ENCODE data around the gene SCYGR3. TPM values are rescaled to one million over a fixed set of nuclear protein-coding genes. Genes with fewer than 3 reads are reported as not detected.

SCYGR3 gene
- total RNA-seq, 4 donors from 2014 or later: not detected

GRCh38 chr2:227613272-227613660 is 1.4 kb downstream of the SCYGR3 start:
- no peak for DNase-seq
- no peak overlapping the region for H3K27ac ChIP-seq
- no peaks in the 10 kb centered on the region for H3K9me3 ChIP-seq
- H3K36me3 ChIP-seq: no peaks in the 10 kb centered on the region
- H3K27me3 ChIP-seq: no peaks in the 10 kb centered on the region
- no peaks in the 10 kb centered on the region for H3K4me1 ChIP-seq
- TF ChIP-seq POLR2A (IDR thresholded peaks at IDR 0.05) (no peak), CTCF (IDR thresholded peaks at IDR 0.05) (no peak)
- no peak overlapping the region for H3K4me3 ChIP-seq

- no peak overlapping the region for H3K4me3 ChIP-seq
- no peak overlapping the region for H3K27ac ChIP-seq
- no peaks in the 10 kb centered on the region for H3K36me3 ChIP-seq
- TF ChIP-seq CTCF (IDR thresholded peaks at IDR 0.05): no peak
- TF ChIP-seq POLR2A (IDR thresholded peaks at IDR 0.05): no peak
- H3K27me3 ChIP-seq: no peaks in the 10 kb centered on the region
- no peaks in the 10 kb centered on the region for H3K9me3 ChIP-seq
- DNase-seq: no peak
- no peaks in the 10 kb centered on the region for H3K4me1 ChIP-seq
These were observed 1.9 kb downstream of the SCYGR3 start for GRCh38 chr2:227612546-227613271.

- H3K9me3 ChIP-seq: no peaks in the 10 kb centered on the region
- no peaks in the 10 kb centered on the region for H3K36me3 ChIP-seq
- no peak for DNase-seq
- no peak for TF ChIP-seq CTCF (IDR thresholded peaks at IDR 0.05)
- no peak overlapping the region for H3K27ac ChIP-seq
- no peaks in the 10 kb centered on the region for H3K4me1 ChIP-seq
- no peak overlapping the region for H3K4me3 ChIP-seq
- no peaks in the 10 kb centered on the region for H3K27me3 ChIP-seq
These were observed 4.5 kb downstream of the SCYGR3 start for GRCh38 chr2:227610123-227610522.

GRCh38 chr2:227608561-227609338 is 5.9 kb downstream of the SCYGR3 start:
- H3K9me3 ChIP-seq: no peaks in the 10 kb centered on the region
- TF ChIP-seq CTCF (IDR thresholded peaks at IDR 0.05): no peak
- no peak for TF ChIP-seq POLR2A (IDR thresholded peaks at IDR 0.05)
- no peaks in the 10 kb centered on the region for H3K4me1 ChIP-seq
- no peak for DNase-seq
- no peak overlapping the region for H3K4me3 ChIP-seq
- H3K27me3 ChIP-seq: no peaks in the 10 kb centered on the region
- no peaks in the 10 kb centered on the region for H3K36me3 ChIP-seq
- no peak overlapping the region for H3K27ac ChIP-seq

- H3K4me1 ChIP-seq: no peaks in the 10 kb centered on the region
- no peaks in the 10 kb centered on the region for H3K9me3 ChIP-seq
- no peak overlapping the region for H3K27ac ChIP-seq
- no peaks in the 10 kb centered on the region for H3K27me3 ChIP-seq
- no peak for DNase-seq
- no peak overlapping the region for H3K4me3 ChIP-seq
- no peak for TF ChIP-seq POLR2A (IDR thresholded peaks at IDR 0.05)
- no peak for TF ChIP-seq CTCF (IDR thresholded peaks at IDR 0.05)
- H3K36me3 ChIP-seq: no peaks in the 10 kb centered on the region
These were observed 6.7 kb downstream of the SCYGR3 start for GRCh38 chr2:227607941-227608340.

Measured in Peyer's patch (tissue), 4 donors.